Left ventricle myocardium superior (tissue), 1 donor: Measurements from ENCODE around the gene PLK5. TPM values are rescaled to one million over a fixed set of nuclear protein-coding genes. Genes with fewer than 3 reads are reported as not detected.
A peak's percentile ranks its signal among the peaks of the same experiment; 100 is the strongest.

Source experiments
- ATAC-seq: fragments of 200-7000 bp; cut with Tn5 transposase; one replicate; pipeline ENCODE4 v1.9.1; 2020; ENCODE audit warnings: mild to moderate bottlenecking, moderate library complexity
- DNase-seq: peaks from one replicate; pipeline ENCODE4 v3.0.0-alpha.2; 2020
- intact Hi-C: fragments of 100-400 bp; cut with micrococcal nuclease; formaldehyde crosslinking; loops from one replicate; pipeline ENCODE4 v1.11.0; 2022
- total RNA-seq: library from RNA; stranded (reverse); fragmentation: NEBNext Ultra II Directional; extraction: Animal tissue kit (Norgen Biotek cat#: 25700); gene quantifications from one replicate; pipeline ENCODE4 v1.2.1, GENCODE V29; 2021
- donor health status: DM: no; HTN: yes; CAD: no; lungs with severe emphysema.

The PLK5 gene
- total RNA-seq, 1 donor from 2014 or later, result not detected

- ATAC-seq (peak; percentile 84), DNase-seq (peak; percentile 91)
- intact Hi-C loops, result no loop called here
Observed at GRCh38 chr19:1568320-1569019, 44.6 kb downstream of the PLK5 start, which contains the start of gene MEX3D. Gene MEX3D, minus strand, starts transcription at chr19:1568325. Its CDS starts 267 bp downstream, at chr19:1568058.

- DNase-seq, result no peak
- no peak for ATAC-seq
- intact Hi-C loops, result no loop called here
Observed at GRCh38 chr19:1569997-1570396, 46.1 kb downstream of the PLK5 start.

DNA sequence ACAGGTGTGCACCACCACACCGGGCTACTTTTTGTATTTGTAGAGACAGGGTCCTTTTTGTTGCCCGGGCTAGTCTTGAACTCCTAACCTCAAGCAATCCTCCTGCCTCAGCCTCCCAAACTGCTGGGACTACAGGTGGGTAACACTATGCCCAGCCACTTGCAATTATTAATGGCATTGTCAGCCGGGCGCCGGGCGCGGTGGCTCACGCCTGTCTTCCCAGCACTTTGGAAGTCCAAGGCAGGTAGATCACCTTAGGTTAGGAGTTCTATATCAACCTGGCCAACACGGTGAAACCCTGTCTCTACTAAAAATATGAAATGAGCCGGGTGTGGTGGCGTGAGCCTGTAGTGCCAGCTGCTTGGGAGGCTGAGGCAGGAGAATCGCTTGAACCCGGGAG lies 47.0 kb downstream of the PLK5 start:
- intact Hi-C loops, result no loop called here
- no peak for ATAC-seq
- no peak for DNase-seq

GRCh38 chr19:1571358-1571757 lies 47.5 kb downstream of the PLK5 start:
- intact Hi-C loops, result no loop called here
- no peak for ATAC-seq
- no peak for DNase-seq

- intact Hi-C loops, result no loop called here
- ATAC-seq (no peak), DNase-seq (no peak)
Observed at GRCh38 chr19:1572795-1573194, 48.9 kb downstream of the PLK5 start.

GRCh38 chr19:1574354-1575136 lies 50.7 kb downstream of the PLK5 start:
- DNase-seq (no peak), ATAC-seq (no peak)
- intact Hi-C loops, result no loop called here

GRCh38 chr19:1575323-1576241 lies 51.7 kb downstream of the PLK5 start:
- intact Hi-C loops, result no loop called here
- no peak for ATAC-seq
- DNase-seq, result no peak

- DNase-seq (no peak), ATAC-seq (peak; percentile 9)
- intact Hi-C loops, result no loop called here
Observed at GRCh38 chr19:1576242-1577089, 52.6 kb downstream of the PLK5 start.

GRCh38 chr19:1577090-1577928 lies 53.4 kb downstream of the PLK5 start:
- DNase-seq (peak; percentile 82), ATAC-seq (peak; percentile 71)
- intact Hi-C loops, result no loop called here

DNA sequence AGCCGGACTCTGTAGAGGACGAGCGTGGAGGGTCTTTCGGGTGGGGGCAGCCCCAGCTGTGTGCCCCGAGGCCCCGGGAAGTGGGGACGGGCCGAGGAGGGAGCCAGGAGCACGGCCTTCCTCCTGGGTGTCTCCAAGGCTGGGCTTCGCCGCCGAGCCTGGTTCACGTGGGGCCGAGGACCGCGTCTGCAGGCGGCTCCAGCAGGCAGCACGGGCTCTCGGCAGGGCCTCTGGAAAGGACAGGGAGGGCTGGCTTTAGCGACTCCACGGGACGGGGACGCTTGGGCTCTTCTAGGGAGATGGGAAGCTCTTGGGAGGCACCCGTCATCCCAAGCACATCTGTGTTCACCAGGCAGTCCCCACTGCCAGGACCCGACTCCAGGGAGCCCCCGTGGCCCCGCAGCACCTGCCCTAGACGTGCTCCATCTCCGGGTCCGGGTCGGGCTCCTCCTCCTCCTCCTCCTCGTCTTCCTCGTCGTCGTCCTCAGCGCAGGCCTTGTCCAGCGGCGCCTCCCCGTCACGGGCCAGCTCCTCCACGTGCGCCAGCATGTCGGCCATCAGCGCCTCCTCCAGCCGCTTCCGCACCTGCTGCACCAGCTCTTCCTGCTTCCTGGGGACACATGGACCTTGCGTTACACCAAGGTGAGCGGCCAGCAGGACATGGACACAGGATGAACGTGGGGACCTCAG lies 54.2 kb downstream of the PLK5 start:
- intact Hi-C loops, result no loop called here
- no peak for DNase-seq
- peak; percentile 34 for ATAC-seq

DNA sequence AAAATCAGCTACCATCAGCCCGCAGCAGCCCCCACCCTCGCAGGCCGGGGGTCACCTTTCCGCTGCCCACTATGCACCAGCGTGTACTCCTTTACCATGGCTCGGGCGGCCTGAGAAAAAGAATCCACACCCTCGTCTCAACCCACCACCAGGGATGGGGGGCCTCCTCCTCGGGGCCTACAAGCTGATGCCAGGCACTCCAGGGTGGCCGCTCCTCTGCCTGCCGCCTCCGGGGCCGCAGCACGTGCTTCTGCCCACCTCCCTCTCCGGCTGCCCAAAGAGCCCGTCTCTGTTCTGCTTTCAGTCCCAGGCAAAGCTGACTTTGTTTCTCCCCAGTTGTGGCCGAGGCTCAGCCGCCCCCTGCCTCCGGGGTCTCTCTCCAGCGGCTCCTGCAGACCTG lies 55.3 kb downstream of the PLK5 start:
- ATAC-seq (no peak), DNase-seq (no peak)
- intact Hi-C loops, result no loop called here

DNA sequence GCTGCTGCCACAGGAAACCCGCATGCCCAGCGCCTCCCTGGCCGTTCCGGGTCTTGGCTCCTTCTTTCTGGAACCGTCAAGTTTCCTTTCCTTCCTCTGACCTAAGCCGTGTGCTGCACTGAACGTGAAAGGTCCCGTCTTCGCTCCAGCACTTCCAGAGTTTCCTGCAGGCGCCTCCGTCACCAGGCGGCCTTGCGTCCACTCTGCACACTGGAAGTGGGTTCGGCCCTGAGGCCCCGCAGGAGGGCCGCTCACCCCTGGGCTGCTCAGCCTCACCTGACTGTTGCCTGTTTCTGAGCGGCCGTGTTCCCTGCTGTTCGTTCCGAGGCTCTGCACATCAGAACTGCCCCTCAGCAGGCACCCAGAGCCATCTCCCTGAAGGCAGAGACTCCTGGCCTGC lies 56.5 kb downstream of the PLK5 start:
- DNase-seq (no peak), ATAC-seq (no peak)
- intact Hi-C loops, result no loop called here

- ATAC-seq, result no peak
- intact Hi-C loops, result no loop called here
- DNase-seq, result no peak
Observed at GRCh38 chr19:1580957-1581356, 57.1 kb downstream of the PLK5 start.

- intact Hi-C loops, result no loop called here
- ATAC-seq (no peak), DNase-seq (no peak)
Observed at GRCh38 chr19:1582201-1582600, 58.3 kb downstream of the PLK5 start.

DNA sequence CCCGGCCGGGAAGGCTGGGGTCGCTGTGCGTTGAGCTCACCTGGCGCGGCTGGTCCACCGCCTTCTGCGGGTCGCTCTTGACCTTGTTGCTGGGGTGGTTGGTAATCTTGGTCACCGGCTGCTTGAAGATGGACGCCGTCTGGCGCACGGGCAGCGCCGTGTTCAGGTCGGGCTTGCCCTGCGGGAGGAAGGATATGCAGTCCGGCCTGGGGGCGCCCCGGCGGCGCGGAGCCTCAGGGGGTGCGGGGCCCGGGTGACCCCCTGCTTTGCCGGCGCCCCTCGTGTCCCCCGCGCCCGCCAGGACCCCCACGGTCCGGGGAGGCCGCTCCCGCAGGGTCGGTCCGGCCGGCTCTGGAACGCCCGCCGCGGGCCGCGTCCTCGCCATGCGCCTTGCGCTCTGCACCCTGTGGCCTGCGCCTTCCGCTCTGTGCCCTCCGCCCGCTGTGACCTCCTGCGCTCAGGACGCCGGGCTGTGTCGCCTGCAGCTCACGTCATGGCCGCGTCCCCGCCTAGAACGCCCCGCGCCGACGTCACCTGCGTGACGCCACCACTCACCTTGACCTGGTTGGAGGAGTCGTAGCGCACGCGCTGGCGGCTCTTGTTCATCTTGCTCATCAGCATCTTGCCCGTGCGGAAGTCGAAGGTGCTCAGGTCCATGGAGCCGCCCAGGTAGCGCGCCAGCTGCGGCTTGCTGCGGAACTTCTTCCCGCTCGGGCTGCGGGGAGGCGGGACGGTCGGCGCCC lies 60.8 kb downstream of the PLK5 start:
- DNase-seq (no peak), ATAC-seq (peak; percentile 40)
- intact Hi-C loops, result no loop called here

- intact Hi-C loops, result no loop called here
- DNase-seq, result no peak
- no peak for ATAC-seq
Observed at GRCh38 chr19:1585243-1585580, 61.3 kb downstream of the PLK5 start.
